Keratinocyte (primary cell): Measurements from ENCODE around the gene UXS1.

Experiments
- EZH2 ChIP-seq: IDR thresholded peaks from one replicate; pipeline ENCODE4 v1.6.1; 2012; ENCODE audit warnings: inconsistent platforms, mild to moderate bottlenecking, low read length, moderate library complexity
- TF ChIP-seq, protein P1 (sequence below), 3 experiments: IDR thresholded peaks in 1 of 3; conservative IDR thresholded peaks in 1 of 3; optimal IDR thresholded peaks in 1 of 3; 2 replicates in 2 of 3; 3 replicates in 1 of 3; pipeline versions ENCODE3 to v1.5.1; 2011; ENCODE audit warnings: low read length in 3 of 3, mild to moderate bottlenecking in 3 of 3, moderate library complexity in 2 of 3, control low read depth in 1 of 3, inconsistent platforms in 1 of 3; ENCODE audit not compliant: insufficient read depth in 2 of 3; ENCODE audit errors: extremely low read depth in 1 of 3

- TF ChIP-seq, protein P1, sequence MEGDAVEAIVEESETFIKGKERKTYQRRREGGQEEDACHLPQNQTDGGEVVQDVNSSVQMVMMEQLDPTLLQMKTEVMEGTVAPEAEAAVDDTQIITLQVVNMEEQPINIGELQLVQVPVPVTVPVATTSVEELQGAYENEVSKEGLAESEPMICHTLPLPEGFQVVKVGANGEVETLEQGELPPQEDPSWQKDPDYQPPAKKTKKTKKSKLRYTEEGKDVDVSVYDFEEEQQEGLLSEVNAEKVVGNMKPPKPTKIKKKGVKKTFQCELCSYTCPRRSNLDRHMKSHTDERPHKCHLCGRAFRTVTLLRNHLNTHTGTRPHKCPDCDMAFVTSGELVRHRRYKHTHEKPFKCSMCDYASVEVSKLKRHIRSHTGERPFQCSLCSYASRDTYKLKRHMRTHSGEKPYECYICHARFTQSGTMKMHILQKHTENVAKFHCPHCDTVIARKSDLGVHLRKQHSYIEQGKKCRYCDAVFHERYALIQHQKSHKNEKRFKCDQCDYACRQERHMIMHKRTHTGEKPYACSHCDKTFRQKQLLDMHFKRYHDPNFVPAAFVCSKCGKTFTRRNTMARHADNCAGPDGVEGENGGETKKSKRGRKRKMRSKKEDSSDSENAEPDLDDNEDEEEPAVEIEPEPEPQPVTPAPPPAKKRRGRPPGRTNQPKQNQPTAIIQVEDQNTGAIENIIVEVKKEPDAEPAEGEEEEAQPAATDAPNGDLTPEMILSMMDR (optimal IDR thresholded peaks at IDR 0.05 in 1 of 3, IDR thresholded peaks at IDR 0.05 in 1 of 3, conservative IDR thresholded peaks at IDR 0.05 in 1 of 3; ENCODE audit: extremely low read depth in 1 of 3, insufficient read depth in 2 of 3, low read length in 3 of 3): no peak
- no peak for TF ChIP-seq EZH2
These were observed 20.0 kb downstream of the UXS1 start for GRCh38 chr2:106174056-106174455.
